Metanephros (tissue), 1 donor: ENCODE data around the gene SLC35E3. TPM values are rescaled to one million over a fixed set of nuclear protein-coding genes. Genes with fewer than 3 reads are reported as not detected.

Experiments
- total RNA-seq: library from RNA; depleted of rRNA; stranded (reverse); fragments of >200 nt; gene quantifications from one replicate; pipeline ENCODE4 v1.2.3, GENCODE V29; 2014

The SLC35E3 gene
- 4.6 TPM for total RNA-seq

DNA sequence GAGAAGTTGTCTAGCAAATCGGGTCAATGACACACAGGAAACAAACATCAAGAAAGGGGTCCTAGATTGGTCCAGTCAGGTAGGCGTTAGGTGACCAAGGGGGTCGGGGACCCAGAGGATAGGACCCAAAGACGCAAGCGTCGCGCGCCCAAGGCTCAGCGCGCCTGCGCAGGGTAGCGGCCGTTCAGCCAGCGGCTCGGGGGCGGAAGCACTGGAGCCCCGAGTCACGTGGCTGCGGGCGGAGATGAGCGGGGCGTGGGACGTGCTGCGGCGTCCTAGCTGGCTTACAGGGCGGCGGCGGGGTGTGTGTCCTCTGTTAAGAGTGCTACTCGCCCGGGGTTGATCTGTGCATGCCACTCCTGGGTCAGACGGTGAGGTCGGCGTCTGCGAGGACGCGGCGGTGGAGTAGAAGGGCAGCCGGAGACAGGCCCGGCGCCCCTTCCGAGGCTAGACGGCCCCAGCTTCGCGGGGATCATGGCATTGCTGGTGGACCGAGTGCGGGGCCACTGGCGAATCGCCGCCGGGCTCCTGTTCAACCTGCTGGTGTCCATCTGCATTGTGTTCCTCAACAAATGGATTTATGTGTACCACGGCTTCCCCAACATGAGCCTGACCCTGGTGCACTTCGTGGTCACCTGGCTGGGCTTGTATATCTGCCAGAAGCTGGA is at the start of gene SLC35E3:
TSS of gene SLC35E3 (plus strand) at position 273 of the 668 bp plus-strand sequence. CDS start at position 475, 202 bp downstream.

DNA sequence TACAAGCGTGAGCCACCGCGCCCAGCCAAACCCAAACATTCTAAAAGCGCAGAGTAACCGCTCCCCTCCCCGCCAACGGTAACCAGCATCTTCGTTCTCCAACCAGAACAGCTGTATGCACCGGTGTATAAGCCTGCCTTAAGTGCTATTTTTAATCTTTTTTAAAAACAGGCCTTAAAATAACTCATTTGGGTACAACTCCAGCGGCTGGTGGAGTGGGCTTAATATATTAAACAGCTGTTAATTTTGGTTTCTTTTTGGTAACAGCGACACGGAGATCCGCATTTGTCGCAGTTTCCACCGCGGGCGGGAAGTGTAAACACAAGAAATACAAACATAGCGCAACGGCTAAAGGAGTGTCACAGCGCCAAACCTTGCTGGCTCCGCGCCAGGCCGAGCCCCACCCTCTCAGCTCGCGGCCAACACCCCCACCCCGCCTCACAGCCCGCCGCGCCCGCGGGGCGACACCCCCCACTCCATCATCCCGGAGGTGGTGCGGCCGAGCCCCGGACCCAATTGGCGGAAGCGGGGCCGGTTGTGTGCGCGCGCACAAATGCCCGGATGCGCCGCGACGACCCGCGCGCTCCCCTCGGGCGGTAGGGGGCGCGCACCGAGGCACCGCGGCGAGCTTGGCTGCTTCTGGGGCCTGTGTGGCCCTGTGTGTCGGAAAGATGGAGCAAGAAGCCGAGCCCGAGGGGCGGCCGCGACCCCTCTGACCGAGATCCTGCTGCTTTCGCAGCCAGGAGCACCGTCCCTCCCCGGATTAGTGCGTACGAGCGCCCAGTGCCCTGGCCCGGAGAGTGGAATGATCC is 61.8 kb downstream of the SLC35E3 start, which contains the start of gene MDM2:
TSS of gene MDM2 (plus strand) at position 602 of the 812 bp plus-strand sequence. CDS start 301 bp downstream, outside the sequence.

Other genes with a start within 250 kb of the SLC35E3 start
- gene RAP1B, start 135.3 kb upstream of the SLC35E3 start, total RNA-seq = 180 TPM
- gene NUP107, start 59.2 kb upstream of the SLC35E3 start, total RNA-seq = 47.2 TPM
- gene MDM2, start 62.0 kb downstream of the SLC35E3 start, total RNA-seq = 58.7 TPM
- 28.6 TPM for gene CPM, start 187.0 kb downstream of the SLC35E3 start, total RNA-seq